ENCODE data around the gene KLHDC7B.

The KLHDC7B gene

GRCh38 chr22:50545522-50546325 is at the start of gene KLHDC7B:
Gene KLHDC7B, plus strand, starts transcription at chr22:50545899. Its CDS starts 345 bp downstream, at chr22:50546244.
- peak; percentile 63 for DNase-seq (ENCODE audit: low read depth)

DNA sequence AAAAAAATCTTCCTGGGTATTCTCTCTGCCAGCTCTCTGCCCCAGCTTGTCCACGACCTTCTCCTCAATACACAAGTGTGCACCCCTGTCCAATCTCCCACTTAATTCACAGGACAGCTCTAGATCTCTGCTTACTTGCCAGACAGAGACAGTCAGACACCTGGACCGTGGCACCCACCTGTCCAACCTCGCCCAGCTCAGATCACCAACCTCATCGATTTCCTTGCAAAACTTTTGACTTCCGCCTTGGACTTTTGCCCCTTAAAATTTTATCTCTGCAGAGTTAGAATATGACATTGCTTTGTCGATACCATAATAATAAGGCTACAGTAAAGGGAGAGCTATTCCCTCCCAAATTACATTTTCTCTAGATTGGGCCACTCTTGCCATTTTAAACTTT is 48.6 kb upstream of the KLHDC7B start:
- no peak for DNase-seq (ENCODE audit: low read depth)

GRCh38 chr22:50498322-50498890 is 47.3 kb upstream of the KLHDC7B start:
- DNase-seq (ENCODE audit: low read depth), result peak; percentile 65

DNA sequence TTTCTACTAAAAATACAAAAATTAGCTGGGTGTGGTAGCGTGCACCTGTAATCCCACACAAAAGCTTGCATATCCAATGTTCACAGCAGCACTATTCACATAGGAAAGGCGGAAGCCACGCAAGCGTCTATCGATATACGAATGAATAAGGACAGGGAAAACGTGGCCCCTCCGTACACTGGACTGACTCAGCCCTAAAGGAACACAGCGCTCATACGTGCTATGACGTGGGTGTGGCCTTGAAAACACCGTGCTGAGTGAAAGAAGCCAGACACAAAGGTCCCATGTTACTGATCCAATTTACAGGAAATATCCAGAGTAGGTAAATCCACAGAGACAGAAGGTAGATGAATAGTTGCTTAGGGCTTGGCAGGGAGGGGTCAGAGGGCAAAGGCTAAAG is 45.2 kb upstream of the KLHDC7B start:
- no peak for DNase-seq (ENCODE audit: low read depth)

DNA sequence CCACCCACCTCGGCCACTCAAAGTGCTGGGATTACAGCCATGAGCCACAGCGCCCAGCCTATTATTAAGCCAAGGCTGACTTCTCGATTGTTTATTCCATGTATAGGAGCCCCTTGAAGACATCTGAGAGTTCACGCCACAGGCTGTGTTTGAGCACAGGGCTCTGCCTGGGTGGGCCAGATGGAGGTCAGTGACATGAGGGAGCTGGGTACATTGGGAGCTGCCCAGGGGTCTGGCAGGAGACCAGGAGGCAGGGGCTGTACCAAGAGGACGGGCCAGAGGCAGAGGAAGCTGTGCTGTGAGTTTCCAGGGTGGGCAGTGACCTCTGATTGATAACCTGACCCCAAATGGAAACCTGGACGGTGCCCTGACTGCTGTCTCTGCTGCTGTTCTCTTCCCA is 43.6 kb upstream of the KLHDC7B start:
- DNase-seq (ENCODE audit: low read depth), result no peak

GRCh38 chr22:50502628-50503474 is 42.8 kb upstream of the KLHDC7B start:
- no peak for DNase-seq (ENCODE audit: low read depth)

- no peak for DNase-seq (ENCODE audit: low read depth)
Measured at GRCh38 chr22:50503475-50504145, 42.1 kb upstream of the KLHDC7B start.

- no peak for DNase-seq (ENCODE audit: low read depth)
Measured at GRCh38 chr22:50504369-50505211, 41.1 kb upstream of the KLHDC7B start.

GRCh38 chr22:50505276-50505775 is 40.4 kb upstream of the KLHDC7B start:
- DNase-seq (ENCODE audit: low read depth), result no peak

DNA sequence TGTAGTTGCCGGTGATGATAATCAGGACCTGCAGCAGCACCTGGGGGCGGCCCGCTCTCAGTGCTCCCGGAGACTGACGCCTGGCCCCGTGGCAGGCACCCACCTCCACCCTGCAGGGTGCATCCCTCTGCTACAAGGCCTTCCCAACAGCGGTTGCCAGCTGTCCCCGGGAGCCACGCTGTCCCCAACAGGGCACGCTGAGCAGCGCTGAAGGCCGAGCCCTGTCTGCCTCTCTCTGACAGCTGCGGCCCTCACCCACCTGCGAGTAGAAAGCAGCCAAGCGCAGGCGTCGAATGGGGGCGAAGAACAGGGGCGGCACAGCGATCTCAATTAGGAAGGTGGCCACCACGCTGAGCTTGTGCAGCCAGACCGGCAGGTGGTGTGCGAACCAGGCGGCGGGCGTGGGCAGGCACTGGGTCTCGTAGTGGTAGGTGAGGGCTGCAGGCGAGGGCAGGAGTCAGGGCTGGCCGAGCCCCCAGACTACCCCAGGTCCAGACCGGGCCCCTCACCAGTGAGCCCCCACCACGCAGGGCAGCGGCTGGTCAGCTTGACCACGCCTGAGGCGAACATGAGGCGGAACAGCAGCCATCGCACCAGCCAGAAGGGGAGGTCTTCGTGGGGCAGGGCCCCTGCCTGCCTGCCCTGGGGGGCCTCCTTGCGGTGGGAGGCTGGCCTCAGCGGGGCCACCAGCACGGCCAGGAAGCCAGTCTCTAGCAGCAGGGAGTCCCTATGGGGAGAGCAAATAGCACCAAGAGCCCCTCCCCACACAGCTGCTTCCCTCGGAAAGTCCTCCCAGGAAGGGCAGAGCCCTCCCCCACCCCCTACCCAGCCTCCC is 39.7 kb upstream of the KLHDC7B start:
- DNase-seq (ENCODE audit: low read depth), result no peak

DNA sequence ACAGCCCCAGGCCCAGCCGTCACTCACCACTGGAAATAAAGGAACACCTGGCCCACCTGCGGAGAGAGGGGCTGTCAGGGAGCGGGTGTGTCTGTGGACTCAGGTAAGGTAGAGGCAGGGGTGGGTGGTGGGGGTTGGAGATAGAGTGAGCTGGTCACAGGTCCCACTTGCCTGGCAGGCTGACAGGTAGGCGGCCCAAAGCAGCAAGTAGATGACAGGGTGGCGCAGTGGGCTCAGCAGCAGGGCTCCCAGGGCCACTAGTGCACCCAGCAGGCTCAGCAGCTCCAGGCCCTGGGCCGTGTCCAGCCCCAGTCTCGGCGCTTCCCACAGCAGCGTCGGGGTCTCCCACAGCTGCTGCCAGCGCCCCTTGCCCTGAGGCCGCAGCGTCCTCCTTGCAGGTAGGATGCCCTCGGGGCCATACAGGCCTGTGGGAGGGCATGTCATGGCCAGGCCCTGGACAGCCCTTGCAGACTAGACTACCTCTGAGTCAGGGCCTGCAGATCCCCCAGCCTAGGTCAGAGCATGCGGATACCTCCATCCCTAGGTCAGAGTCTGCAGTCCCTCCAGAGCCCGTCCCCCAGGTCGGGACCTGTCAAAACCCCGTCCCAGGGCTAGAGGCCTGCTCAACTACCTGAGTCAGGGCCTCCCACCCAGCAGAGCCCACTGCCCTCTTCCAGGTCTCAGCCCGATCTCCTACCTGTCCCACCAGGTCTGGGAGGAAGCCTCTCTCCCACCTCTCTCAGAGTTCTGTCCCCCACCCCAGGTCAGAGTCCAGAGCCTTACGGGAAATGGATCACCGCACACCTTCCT is 38.9 kb upstream of the KLHDC7B start:
- no peak for DNase-seq (ENCODE audit: low read depth)

GRCh38 chr22:50507421-50507990 is 38.2 kb upstream of the KLHDC7B start, which contains the start of gene LMF2:
Gene LMF2, minus strand, starts transcription at chr22:50507702. Its CDS starts 27 bp downstream, at chr22:50507675.
- no peak for DNase-seq (ENCODE audit: low read depth)

DNA sequence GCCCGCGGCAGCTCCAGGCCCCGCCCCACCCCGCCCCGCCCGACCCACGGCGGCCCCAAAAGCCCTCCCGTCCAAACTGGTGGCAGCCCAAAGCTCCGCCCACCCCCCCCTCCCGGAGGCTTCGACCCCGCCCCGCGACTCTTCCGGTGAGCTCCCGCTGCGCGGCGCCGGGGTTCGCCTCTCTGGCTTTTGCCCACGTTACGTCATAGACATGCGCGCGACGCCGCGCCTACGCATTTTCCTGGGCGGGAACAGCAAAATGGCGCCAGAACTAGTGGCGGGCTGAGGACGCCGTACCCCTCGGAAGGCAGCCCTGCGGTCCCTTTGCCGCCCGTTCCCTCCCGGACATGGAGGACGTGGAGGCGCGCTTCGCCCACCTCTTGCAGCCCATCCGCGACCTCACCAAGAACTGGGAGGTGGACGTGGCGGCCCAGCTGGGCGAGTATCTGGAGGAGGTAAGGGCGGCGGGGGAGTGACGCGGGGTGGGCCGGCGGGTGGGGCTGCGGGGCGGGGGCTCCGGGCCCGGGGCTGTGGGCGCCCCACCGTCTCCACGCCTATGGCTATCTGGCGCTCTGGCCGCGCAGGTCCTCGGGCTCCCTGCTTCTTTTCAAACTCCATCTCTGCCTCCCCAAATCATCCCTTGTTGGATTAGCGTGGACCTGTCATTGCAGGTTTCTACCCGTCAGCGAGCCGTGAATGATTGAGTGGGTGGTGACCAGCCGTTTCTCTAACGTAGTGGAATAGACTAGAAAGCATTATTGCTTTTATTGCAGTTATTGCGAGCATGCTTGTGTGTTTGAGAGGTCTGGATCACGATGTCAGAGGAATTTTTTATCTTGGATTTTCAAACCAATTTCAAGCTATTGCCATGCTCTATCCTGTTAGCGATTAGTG is 37.5 kb upstream of the KLHDC7B start, which contains the start of gene NCAPH2:
NCAPH2 (plus strand) TSS at position 234 of the 894 bp plus-strand sequence; CDS start at position 348, 114 bp downstream.
- peak; percentile 96 for DNase-seq (ENCODE audit: low read depth)

- DNase-seq (ENCODE audit: low read depth), result no peak
Measured at GRCh38 chr22:50508897-50509296, 36.8 kb upstream of the KLHDC7B start.

- DNase-seq (ENCODE audit: low read depth), result no peak
Measured at GRCh38 chr22:50513175-50513574, 32.5 kb upstream of the KLHDC7B start.

GRCh38 chr22:50516068-50516467 is 29.6 kb upstream of the KLHDC7B start:
- no peak for DNase-seq (ENCODE audit: low read depth)

- no peak for DNase-seq (ENCODE audit: low read depth)
Measured at GRCh38 chr22:50516891-50517290, 28.8 kb upstream of the KLHDC7B start.

All from EH (cell line).